OCI-LY7 (cell line): ENCODE measurements around the gene ZIM2. TPM values are rescaled to one million over a fixed set of nuclear protein-coding genes. Genes with fewer than 3 reads are reported as not detected.

ENCODE experiments used
- BruUV-seq: library from RNA; stranded (reverse); fragments of 400-500 nt; replicated peaks from 2 replicates; lab custom pipeline; 2021; lab: Mats Ljungman, UMichigan
- CTCF ChIA-PET: fragments of 300-600 bp; sonication (Branson Sonifier 250); formaldehyde crosslinking; loops from one replicate; lab custom pipeline; 2022; ENCODE audit warnings: antibody characterized with exemption; ENCODE audit not compliant: unreplicated experiment; lab: Charles Lee
- POLR2A ChIA-PET: fragments of 300-600 bp; sonication (Branson Sonifier 250); formaldehyde crosslinking; loops from one replicate; lab custom pipeline; 2022; ENCODE audit warnings: antibody characterized with exemption; lab: Charles Lee
- DNase-seq: peaks from one replicate; pipeline ENCODE4 v3.0.0-alpha.2; 2015; ENCODE audit warnings: low spot score
- H2AFZ ChIP-seq: fragments of 200-600 bp; sonication (generic), shearing (Covaris generic); 2 replicates; pipeline ENCODE4 v1.6.1; 2014; ENCODE audit warnings: mild to moderate bottlenecking, antibody characterized with exemption, low read length, moderate library complexity
- H3K27ac ChIP-seq: fragments of 200-600 bp; sonication (generic); 2 replicates; pipeline ENCODE4 v1.5.1; 2014; ENCODE audit warnings: mixed run types, low read depth, mild to moderate bottlenecking, moderate library complexity, low read length, inconsistent platforms; ENCODE audit not compliant: poor library complexity, severe bottlenecking
- H3K36me3 ChIP-seq: fragments of 200-600 bp; sonication (generic); 2 replicates; pipeline ENCODE4 v1.6.1; 2014; ENCODE audit warnings: mild to moderate bottlenecking, antibody characterized with exemption, low read length, moderate library complexity, mixed read lengths; ENCODE audit not compliant: insufficient read depth
- H3K4me1 ChIP-seq: fragments of 200-600 bp; sonication (generic); 2 replicates; pipeline ENCODE4 v1.5.1; 2014; ENCODE audit warnings: mild to moderate bottlenecking, low read length; ENCODE audit not compliant: insufficient read depth, poor library complexity, severe bottlenecking
- H3K4me2 ChIP-seq: fragments of 200-600 bp; sonication (generic); 2 replicates; pipeline ENCODE4 v1.6.1; 2014; ENCODE audit warnings: mild to moderate bottlenecking, low read length
- H3K4me3 ChIP-seq: fragments of 200-600 bp; sonication (generic); 2 replicates; pipeline ENCODE4 v1.5.1; 2014; ENCODE audit warnings: mild to moderate bottlenecking, low read depth, low read length; ENCODE audit not compliant: poor library complexity, severe bottlenecking
- H3K79me2 ChIP-seq: fragments of 200-600 bp; sonication (generic); 2 replicates; pipeline ENCODE4 v1.6.1; 2016; ENCODE audit warnings: low read depth, mild to moderate bottlenecking, low read length, moderate library complexity, mixed read lengths; ENCODE audit not compliant: insufficient read depth
- H3K9me2 ChIP-seq: fragments of 200-600 bp; sonication (generic); 2 replicates; pipeline ENCODE4 v1.6.1; 2016; ENCODE audit warnings: mild to moderate bottlenecking, low read length, mixed read lengths; ENCODE audit not compliant: insufficient read depth
- H3K9me3 ChIP-seq: fragments of 200-600 bp; sonication (generic); 2 replicates; pipeline ENCODE4 v1.6.1; 2014; ENCODE audit warnings: mild to moderate bottlenecking, mixed run types, low read length, mixed read lengths
- H4K20me1 ChIP-seq: fragments of 200-600 bp; sonication (generic); 2 replicates; pipeline ENCODE4 v1.6.1; 2014; ENCODE audit warnings: mild to moderate bottlenecking, antibody characterized with exemption, low read length, moderate library complexity, mixed read lengths; ENCODE audit not compliant: insufficient read depth
- EZH2phosphoT487 ChIP-seq: fragments of 200-600 bp; sonication (generic); IDR thresholded peaks from 2 replicates; pipeline ENCODE4 v1.6.1; 2018; ENCODE audit warnings: low read depth, borderline replicate concordance, mild to moderate bottlenecking, mixed run types, antibody characterized with exemption, low read length, moderate library complexity, mixed read lengths
- intact Hi-C: fragments of 100-400 bp; cut with micrococcal nuclease; formaldehyde crosslinking; loops from one replicate; pipeline ENCODE4 v1.10.0; 2022; ENCODE audit not compliant: unreplicated experiment
- total RNA-seq, 2 experiments: library from RNA; depleted of rRNA in 1 of 2; stranded (reverse); fragments of >200 nt in 1 of 2; shearing (Covaris generic) in 1 of 2; gene quantifications; 2 replicates each; pipeline ENCODE4 v1.2.3, GENCODE V29; 2014 to 2022
- TF ChIP-seq, protein P1 (sequence below): fragments of 200-600 bp; sonication (generic); conservative IDR thresholded peaks from 2 replicates; pipeline ENCODE4 v1.5.1; 2014; ENCODE audit warnings: mild to moderate bottlenecking, antibody characterized with exemption, low read length, moderate library complexity, mixed read lengths

The ZIM2 gene
- total RNA-seq, 2 experiments from 2014 or later: not detected

DNA sequence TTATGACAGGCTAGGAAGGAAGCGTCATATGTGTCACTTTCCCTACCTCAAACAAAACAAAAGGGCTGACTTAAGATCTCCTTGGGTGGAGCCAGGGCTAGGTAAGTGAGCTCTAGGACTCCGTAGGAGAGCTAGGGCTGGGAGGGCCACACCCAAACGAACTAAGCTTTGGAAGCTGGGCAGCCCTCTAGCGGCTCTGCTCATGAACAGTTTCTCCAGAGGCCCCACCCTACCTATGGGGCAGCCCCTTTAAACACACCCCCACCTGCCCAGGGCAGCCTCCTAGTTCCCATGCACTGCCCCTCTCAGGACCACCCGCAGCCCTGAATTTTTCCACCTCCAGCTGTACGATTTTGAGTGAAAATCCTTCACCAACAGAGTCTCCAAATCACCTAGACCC is 3.5 kb downstream of the ZIM2 start:
- H3K4me3 ChIP-seq: no peak overlapping the region
- H3K4me2 ChIP-seq: no peak overlapping the region
- no peaks in the 10 kb centered on the region for H3K36me3 ChIP-seq
- TF ChIP-seq, protein P1, sequence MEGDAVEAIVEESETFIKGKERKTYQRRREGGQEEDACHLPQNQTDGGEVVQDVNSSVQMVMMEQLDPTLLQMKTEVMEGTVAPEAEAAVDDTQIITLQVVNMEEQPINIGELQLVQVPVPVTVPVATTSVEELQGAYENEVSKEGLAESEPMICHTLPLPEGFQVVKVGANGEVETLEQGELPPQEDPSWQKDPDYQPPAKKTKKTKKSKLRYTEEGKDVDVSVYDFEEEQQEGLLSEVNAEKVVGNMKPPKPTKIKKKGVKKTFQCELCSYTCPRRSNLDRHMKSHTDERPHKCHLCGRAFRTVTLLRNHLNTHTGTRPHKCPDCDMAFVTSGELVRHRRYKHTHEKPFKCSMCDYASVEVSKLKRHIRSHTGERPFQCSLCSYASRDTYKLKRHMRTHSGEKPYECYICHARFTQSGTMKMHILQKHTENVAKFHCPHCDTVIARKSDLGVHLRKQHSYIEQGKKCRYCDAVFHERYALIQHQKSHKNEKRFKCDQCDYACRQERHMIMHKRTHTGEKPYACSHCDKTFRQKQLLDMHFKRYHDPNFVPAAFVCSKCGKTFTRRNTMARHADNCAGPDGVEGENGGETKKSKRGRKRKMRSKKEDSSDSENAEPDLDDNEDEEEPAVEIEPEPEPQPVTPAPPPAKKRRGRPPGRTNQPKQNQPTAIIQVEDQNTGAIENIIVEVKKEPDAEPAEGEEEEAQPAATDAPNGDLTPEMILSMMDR: no peak
- TF ChIP-seq EZH2phosphoT487: no peak
- BruUV-seq: no TSS peak
- H3K27ac ChIP-seq: no peak overlapping the region
- ChIA-PET CTCF (no interaction called here), POLR2A (no interaction called here)
- H3K9me2 ChIP-seq: no peaks in the 10 kb centered on the region
- intact Hi-C loops: no loop called here
- H3K9me3 ChIP-seq: 0 out of 2 replicates have a peak, but pooled peaks cover 7% of the 10 kb centered on the region
- H2AFZ ChIP-seq: no peak overlapping the region
- H3K4me1 ChIP-seq: no peaks in the 10 kb centered on the region
- no peaks in the 10 kb centered on the region for H3K79me2 ChIP-seq
- no peaks in the 10 kb centered on the region for H4K20me1 ChIP-seq
- no peak for DNase-seq

DNA sequence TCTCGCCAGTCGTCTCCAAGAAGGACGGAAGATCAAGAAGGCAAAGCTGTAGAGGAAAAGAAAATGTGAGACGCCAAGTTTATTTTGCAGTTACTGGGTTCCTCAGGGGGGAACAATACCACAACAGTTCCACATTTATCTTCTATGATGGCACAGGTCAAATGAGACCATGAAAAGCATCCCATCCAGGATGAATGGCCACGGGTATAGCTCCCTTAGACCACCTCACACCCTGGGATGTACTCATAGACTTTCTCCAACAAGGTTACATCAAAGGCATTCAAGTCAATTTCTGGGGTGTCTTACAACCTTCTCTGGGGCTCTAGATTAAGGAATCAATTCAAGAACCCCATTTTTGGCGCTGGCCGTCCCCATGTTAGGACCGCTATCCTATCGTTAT is 4.5 kb downstream of the ZIM2 start:
- Histone ChIP-seq H3K9me2 (no peaks in the 10 kb centered on the region), H3K9me3 (0 out of 2 replicates have a peak, but pooled peaks cover 7% of the 10 kb centered on the region), H2AFZ (no peak overlapping the region), H4K20me1 (no peaks in the 10 kb centered on the region), H3K36me3 (no peaks in the 10 kb centered on the region), H3K27ac (no peak overlapping the region), H3K4me2 (no peak overlapping the region), H3K4me1 (no peaks in the 10 kb centered on the region), H3K79me2 (no peaks in the 10 kb centered on the region), H3K4me3 (no peak overlapping the region)
- TF ChIP-seq, protein P1: no peak
- TF ChIP-seq EZH2phosphoT487: no peak
- DNase-seq: no peak
- ChIA-PET CTCF (no interaction called here), POLR2A (no interaction called here)
- no TSS peak for BruUV-seq
- intact Hi-C loops: no loop called here

DNA sequence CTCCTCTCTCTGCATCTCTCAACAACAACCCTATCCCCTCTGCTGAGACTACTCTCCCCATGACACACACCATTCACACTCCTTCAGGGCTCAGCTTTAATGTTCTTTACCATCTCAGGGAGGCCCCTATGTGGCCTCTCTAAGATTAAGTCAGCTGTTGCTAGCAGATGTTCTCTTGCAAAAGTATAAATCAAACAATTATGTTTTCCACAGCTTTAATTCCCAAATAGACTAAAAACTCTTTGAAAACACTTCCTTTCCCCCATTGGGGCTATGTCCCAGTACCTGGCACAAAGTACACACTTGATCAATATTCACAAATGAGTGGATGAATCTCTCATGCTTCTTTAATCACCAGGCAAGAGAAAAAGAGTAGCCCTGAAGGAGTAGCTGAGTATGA is 5.1 kb downstream of the ZIM2 start:
- Histone ChIP-seq H3K4me1 (no peaks in the 10 kb centered on the region), H3K27ac (no peak overlapping the region), H3K9me2 (no peaks in the 10 kb centered on the region), H3K4me3 (no peak overlapping the region), H3K36me3 (no peaks in the 10 kb centered on the region), H3K9me3 (0 out of 2 replicates have a peak, but pooled peaks cover 7% of the 10 kb centered on the region), H4K20me1 (no peaks in the 10 kb centered on the region), H2AFZ (no peak overlapping the region), H3K4me2 (no peak overlapping the region), H3K79me2 (no peaks in the 10 kb centered on the region)
- TF ChIP-seq EZH2phosphoT487: no peak
- TF ChIP-seq, protein P1: no peak
- DNase-seq: no peak
- BruUV-seq: no TSS peak
- intact Hi-C loops: no loop called here
- ChIA-PET CTCF (no interaction called here), POLR2A (no interaction called here)
